ENCODE data around the gene TARM1.

DNA sequence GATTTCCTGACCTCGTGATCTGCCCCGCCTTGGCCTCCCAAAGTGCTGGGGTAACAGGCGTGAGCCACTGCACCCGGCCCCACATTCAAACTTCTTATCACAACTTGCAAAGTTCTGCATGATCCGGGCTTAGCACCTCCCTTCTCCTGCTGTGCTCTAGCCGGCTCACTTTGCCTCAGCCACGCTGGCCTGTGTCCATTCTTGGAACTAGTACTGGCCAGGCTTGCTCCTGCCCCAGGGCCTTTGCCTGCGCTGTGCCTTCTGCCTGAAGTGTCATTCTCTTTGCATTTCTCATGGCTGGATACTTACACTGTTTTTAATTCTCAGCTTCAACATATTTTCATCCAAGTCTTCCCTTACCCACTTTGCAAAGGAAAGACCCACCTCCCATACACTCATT is 59.8 kb downstream of the TARM1 start:
- no peak for TF ChIP-seq POLR2A (IDR thresholded peaks at IDR 0.05)
- TF ChIP-seq, protein P1, sequence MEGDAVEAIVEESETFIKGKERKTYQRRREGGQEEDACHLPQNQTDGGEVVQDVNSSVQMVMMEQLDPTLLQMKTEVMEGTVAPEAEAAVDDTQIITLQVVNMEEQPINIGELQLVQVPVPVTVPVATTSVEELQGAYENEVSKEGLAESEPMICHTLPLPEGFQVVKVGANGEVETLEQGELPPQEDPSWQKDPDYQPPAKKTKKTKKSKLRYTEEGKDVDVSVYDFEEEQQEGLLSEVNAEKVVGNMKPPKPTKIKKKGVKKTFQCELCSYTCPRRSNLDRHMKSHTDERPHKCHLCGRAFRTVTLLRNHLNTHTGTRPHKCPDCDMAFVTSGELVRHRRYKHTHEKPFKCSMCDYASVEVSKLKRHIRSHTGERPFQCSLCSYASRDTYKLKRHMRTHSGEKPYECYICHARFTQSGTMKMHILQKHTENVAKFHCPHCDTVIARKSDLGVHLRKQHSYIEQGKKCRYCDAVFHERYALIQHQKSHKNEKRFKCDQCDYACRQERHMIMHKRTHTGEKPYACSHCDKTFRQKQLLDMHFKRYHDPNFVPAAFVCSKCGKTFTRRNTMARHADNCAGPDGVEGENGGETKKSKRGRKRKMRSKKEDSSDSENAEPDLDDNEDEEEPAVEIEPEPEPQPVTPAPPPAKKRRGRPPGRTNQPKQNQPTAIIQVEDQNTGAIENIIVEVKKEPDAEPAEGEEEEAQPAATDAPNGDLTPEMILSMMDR (IDR thresholded peaks at IDR 0.05), result no peak

Measured in lower leg skin (tissue), 3 donors.